Stimulated activated CD8-positive, alpha-beta memory T cell treated with anti-CD3 and anti-CD28 coated beads, Interleukin-2, amount 100 ng/mL, for 1 hour (primary cell): ENCODE measurements around the gene TMEM123.

Experiments
- DNase-seq, 2 donors: peaks; one replicate each; pipeline ENCODE4 v3.0.0-alpha.2; 2020; ENCODE audit warnings: low read depth in 2 of 2

The TMEM123 gene

DNA sequence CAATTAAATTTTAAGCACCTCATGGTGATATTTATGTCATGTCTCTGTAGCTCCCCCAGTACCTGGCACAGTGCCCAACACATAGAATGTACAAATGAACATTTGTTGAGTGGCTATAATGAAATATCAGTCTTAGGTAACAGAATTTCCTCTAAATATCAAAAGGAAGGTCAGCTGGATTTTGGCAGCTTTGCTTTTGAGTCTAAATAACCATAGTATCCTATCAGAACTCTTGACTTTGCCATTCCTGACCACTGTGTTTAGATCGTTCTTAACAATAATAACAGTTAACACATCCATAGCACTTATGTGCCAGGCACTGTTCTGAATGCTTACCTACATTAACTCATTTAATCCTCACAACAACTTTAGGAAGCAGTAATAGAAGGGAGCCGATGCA is 26.6 kb downstream of the TMEM123 start:
- DNase-seq = no peak

DNA sequence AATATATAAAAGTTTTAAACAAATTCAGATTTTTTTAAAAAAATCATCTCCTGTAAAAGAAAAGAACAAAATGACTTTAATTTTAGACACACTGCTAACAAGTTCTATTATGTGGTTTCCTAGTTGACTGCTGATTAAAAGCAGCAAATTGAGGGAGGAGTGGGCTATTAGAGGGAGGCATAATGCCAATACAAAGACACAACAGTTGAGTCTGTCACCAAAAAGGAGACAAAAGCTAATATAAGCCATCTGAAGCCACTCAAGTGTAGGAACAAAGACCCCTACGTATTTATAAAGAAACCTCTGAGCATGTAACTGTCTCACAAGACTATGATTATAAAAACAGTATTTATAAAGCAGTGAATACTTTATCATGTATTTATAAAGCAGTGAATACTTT is 28.6 kb downstream of the TMEM123 start:
- DNase-seq = no peak

GRCh38 chr11:102422817-102423712 is 29.5 kb downstream of the TMEM123 start:
- DNase-seq = no peak

DNA sequence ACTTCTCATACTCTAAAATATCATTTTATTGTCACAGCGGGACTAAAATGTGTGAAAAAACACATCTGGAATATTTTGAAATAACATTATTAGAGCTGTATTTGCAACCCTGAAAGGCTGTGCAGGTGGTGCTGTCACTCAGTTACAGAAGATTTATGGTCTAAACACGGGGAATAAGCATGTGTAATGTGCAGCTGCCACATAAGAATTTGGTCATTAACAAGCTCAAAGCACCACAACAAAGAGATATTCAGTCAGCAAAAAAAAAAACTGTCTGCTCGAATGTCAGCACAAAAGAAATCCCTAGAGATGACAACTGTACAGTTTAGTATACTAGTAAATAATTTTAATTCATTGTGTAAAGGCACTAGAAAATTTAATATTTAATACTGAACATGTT is 31.3 kb downstream of the TMEM123 start:
- no peak for DNase-seq

DNA sequence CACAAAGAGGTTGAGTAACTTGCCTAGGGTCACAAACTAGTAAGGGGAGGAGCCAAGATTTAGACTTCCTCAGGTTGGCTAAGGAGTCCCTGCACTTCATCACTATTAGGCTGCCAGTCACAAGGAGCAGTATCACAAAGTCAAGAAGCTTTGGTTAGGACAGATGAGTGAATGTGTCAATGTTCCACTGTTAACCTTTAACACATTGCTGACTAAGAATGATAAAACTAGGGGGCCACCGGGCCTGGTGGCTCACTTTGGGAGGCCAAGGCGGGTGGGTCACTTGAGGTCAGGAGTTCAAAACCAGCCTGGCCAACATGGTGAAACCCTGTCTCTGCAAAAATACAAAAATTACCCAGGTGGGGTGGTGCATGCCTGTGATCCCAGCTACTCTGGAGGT is 32.0 kb downstream of the TMEM123 start:
- no peak for DNase-seq

DNA sequence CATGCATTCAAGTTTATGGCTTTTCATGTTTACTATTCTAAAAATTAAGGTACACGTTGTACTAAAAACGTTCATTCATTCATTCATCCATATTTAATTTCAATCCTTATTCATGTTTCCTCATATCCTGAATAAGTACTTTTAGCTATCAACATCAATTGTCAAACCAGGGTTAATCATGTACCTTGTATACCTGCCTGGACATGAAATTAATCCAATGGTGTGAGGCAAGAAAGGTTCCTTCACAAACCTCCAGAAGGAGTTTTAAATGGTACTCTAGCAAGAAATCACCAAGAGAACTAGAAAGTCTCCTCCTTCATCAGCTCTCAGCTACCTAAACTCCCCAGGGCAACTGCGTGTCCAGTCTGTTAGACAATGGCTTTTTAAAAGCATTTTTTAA is 33.4 kb downstream of the TMEM123 start:
- no peak for DNase-seq

DNA sequence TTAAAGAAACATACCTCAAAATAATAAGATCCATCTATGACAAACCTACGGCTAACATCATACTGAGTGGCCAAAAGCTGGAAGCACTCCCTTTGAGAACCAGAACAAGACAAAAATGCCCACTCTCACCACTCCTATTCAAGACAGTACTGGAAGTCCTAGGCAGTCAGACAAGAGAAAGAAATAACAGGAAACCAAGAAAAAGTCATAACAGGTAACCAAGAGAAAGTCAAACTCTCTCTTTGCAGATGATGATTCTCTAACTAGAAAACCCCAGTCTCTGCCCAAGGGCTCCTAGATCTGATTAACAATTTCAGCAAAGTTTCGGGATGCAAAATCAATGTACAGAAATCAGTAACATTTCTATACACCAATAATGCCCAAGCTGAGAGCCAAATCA is 35.6 kb downstream of the TMEM123 start:
- no peak for DNase-seq

DNA sequence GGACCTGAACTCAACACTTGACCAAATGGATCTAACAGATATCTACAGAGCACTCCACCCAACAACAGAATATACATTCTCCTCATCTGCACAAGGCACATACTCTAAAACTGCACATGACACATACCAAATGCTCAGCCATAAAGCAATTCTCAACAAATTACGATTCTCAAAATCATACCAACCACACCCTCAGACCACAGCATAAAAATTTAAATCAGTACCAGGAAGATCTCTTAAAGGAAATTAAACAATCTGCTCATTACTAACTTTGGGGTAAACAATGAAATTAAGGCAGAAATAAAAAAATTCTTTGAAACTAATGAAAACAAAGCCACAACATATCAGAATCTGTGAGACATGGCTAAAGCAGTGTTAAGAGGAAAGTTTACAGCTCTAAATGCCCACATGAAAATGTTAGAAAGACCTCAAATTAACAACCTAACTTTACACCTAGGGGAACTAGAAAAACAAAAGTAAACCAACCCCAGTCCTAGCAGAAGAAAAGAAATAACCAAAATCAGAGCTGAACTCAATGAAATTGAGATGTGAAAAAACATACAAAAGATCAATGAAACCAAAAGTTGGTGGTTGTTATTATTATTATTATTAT is 37.2 kb downstream of the TMEM123 start:
- DNase-seq = no peak

DNA sequence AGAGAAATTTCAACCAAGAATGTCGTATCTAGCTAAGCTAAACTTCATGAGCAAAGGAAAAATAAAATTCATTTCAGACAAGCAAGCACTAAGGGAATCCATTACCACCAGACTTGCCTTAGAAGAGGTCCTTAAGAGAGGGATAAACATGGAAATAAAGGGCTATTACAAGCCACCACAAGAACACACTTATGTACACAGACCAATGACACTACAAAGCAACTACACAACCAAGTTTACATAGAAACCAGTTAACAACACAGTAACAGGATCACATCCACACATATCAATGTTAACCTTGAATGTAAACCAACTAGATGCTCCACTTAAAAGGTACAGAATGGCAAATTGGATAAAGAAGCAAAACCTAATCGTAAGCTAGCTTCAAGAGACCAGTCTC is 38.0 kb downstream of the TMEM123 start:
- no peak for DNase-seq

GRCh38 chr11:102413497-102413896 is 39.1 kb downstream of the TMEM123 start:
- DNase-seq = no peak

DNA sequence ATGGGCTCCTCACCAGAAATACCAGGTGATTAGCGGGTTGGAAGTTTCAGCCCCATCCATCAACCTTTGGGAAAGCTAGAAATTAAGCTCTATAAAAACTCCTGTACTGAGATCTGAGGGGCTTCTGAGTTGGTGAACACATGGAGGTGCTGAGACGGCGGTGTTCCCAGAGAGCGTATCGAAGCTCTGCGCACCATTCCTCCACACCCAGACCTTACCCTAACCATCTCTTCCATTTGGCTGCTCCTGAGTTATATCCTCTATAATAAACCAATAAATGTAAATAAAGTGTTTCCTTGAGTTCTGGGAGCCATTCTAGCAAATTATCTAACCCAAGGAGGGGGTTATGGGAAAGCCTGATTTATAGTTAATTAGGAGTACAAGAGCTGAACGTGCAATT is 41.4 kb downstream of the TMEM123 start:
- DNase-seq = no peak

DNA sequence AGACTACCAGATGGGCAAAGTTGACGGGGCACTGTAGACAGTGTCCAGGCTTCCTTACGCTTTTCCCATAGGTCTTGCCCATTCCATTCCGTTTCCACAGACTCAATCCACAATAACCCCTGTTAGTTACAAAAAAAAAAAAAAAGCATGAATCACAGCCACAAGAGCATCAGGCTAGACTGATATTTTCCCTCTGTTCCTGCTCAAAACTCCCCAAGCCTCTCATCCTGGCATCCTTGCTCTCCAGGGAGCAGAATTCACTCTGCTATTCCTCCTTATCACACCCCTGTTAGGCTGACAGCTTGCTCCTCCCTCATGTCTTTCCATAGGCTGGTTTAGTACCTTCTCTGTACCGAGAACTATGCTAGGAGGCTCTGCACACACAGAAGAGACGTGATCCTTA is 42.2 kb downstream of the TMEM123 start:
- DNase-seq = no peak

- DNase-seq = no peak
Observed at GRCh38 chr11:102408339-102408738, 44.2 kb downstream of the TMEM123 start.

GRCh38 chr11:102407901-102408300 is 44.7 kb downstream of the TMEM123 start:
- no peak for DNase-seq

- no peak for DNase-seq
Observed at GRCh38 chr11:102406099-102406498, 46.5 kb downstream of the TMEM123 start.

GRCh38 chr11:102405501-102405900 is 47.1 kb downstream of the TMEM123 start:
- DNase-seq = no peak

GRCh38 chr11:102402548-102402947 is 50.0 kb downstream of the TMEM123 start:
- DNase-seq = no peak

DNA sequence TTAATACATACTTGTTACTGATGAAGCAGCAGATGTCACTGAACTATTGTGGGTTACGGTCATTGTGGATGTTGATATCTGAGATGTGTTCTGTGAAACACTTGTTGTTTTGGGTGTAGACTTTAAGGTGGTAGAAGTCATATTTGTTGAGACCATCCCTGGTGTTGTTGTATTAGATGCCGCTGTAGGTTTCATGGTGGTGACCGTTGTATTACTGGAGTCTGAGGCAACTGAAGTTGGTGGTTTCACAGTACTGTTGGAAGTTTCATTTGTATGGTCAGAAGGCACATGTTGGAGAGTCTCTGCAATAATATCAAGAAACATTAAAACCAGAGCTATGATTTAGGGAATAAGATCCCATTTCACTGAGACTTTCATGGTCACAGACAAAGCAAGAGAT is 50.7 kb downstream of the TMEM123 start:
- no peak for DNase-seq

DNA sequence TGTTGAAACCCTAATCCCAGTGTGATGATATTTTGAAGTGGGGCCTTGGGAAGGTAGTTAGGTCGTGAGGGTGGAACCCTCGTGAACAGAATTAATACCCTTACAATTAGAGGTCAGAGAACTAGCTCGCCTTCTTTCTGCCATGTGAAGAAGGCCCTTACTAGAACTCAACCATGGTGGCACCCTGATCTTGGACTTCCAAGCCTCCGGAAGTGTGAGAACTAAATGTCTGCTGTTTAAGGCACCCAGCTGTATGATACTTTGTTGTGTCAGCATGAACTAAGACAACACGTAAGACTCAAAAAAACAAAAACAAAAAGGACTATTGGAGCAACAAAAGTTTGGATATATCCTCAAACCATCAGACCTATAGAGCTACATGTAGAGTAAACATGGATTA is 52.0 kb downstream of the TMEM123 start:
- DNase-seq = no peak

- no peak for DNase-seq
Observed at GRCh38 chr11:102399189-102399588, 53.4 kb downstream of the TMEM123 start.

GRCh38 chr11:102398297-102398696 is 54.3 kb downstream of the TMEM123 start:
- DNase-seq = no peak

DNA sequence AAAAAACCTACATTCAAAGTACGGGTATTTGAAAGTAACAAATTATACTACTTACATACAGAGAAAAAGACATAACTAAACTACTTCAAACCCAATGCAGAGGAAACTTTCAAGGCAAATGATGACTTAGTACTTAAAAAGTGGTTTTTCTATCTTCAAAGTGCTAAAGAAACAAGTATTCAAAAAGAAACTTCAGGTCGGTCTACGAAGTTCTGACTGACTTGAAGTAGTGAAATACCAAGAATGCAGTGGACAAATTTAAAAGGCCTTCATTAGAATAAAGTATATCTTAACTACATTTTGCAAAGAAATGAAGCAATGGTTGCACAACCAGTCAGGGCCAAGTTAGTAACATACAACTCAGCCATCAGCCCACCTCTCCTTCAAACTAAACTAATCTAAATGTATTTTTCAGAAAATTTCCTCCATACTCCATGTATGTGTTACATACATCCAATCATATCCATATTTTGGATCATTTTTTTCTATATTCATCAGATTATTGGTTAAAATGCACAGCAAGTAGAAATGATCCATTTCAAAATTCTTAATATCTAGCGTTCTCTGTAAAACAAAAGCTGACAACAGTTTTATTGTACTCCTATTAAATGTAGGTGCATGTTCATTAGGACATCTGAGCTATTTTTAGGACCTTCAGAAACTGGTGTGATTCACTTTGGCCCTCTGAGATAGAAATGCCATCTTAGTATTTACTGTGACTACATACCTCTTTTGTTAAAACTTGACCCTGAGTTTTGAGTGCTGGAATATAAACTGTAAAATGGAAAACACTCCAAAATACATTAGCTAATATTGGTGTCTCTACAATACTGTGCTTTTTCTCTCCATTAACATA is 55.6 kb downstream of the TMEM123 start:
- DNase-seq = no peak
